ENCODE measurements around the gene DEFB125. TPM values are rescaled to one million over a fixed set of nuclear protein-coding genes. Genes with fewer than 3 reads are reported as not detected.

DEFB125 gene
- polyA plus RNA-seq, 3 donors, result not detected

- Histone ChIP-seq H2AFZ (ENCODE audit: insufficient read depth, low read depth, low read length, poor library complexity, severe bottlenecking) (no peak overlapping the region), H3K4me1 (ENCODE audit: control insufficient read depth in 1 of 2, insufficient read depth in 2 of 2, low read length in 2 of 2) (no peaks in the 10 kb centered on the region), H3K27ac (ENCODE audit: low read depth in 1 of 2, low read length in 2 of 2) (no peak overlapping the region), H3K79me2 (ENCODE audit: insufficient read depth, low read length) (no peaks in the 10 kb centered on the region), H4K20me1 (ENCODE audit: insufficient read depth, low read length) (no peaks in the 10 kb centered on the region), H3K4me2 (replicated peaks; ENCODE audit: extremely low read depth, low read length, poor library complexity, severe bottlenecking) (no peak overlapping the region), H3K4me3 (replicated peaks in 1 of 3; ENCODE audit: low read depth in 2 of 3, low read length in 3 of 3) (no peak overlapping the region), H3K27me3 (ENCODE audit: control insufficient read depth in 2 of 2, insufficient read depth in 2 of 2, low read length in 2 of 2) (peaks cover 9 to 14% of the 10 kb centered on the region in 2 donors), H3K9me3 (replicated peaks in 1 of 2; ENCODE audit: control insufficient read depth in 1 of 2, insufficient read depth in 1 of 2, low read length in 2 of 2) (peaks cover 8 to 12% of the 10 kb centered on the region in 2 donors), H3K9ac (ENCODE audit: insufficient read depth, low read length, poor library complexity, severe bottlenecking) (no peak overlapping the region), H3K36me3 (replicated peaks in 1 of 2; ENCODE audit: control insufficient read depth in 1 of 2, insufficient read depth in 2 of 2, low read length in 2 of 2) (no peaks in the 10 kb centered on the region)
- no peak for DNase-seq
- Mint-ChIP-seq H3K4me1 (no peaks in the 10 kb centered on the region), H3K36me3 (no peaks in the 10 kb centered on the region), H3K27me3 (ENCODE audit: low read depth in 3 of 3) (peaks cover 7 to 48% (median 15%) of the 10 kb centered on the region in 3 donors), H3K9me3 (peaks cover 4 to 18% (median 11%) of the 10 kb centered on the region in 7 donors), H3K27ac (no peak overlapping the region), H3K4me3 (no peak overlapping the region)
- TF ChIP-seq, protein P1, sequence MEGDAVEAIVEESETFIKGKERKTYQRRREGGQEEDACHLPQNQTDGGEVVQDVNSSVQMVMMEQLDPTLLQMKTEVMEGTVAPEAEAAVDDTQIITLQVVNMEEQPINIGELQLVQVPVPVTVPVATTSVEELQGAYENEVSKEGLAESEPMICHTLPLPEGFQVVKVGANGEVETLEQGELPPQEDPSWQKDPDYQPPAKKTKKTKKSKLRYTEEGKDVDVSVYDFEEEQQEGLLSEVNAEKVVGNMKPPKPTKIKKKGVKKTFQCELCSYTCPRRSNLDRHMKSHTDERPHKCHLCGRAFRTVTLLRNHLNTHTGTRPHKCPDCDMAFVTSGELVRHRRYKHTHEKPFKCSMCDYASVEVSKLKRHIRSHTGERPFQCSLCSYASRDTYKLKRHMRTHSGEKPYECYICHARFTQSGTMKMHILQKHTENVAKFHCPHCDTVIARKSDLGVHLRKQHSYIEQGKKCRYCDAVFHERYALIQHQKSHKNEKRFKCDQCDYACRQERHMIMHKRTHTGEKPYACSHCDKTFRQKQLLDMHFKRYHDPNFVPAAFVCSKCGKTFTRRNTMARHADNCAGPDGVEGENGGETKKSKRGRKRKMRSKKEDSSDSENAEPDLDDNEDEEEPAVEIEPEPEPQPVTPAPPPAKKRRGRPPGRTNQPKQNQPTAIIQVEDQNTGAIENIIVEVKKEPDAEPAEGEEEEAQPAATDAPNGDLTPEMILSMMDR (IDR thresholded peaks at IDR 0.05), result no peak
- intact Hi-C loops (cut with micrococcal nuclease), result no loop called here
Measured at GRCh38 chr20:90651-91050, 3.2 kb downstream of the DEFB125 start.

GRCh38 chr20:93641-94040, 6.2 kb downstream of the DEFB125 start:
- Histone ChIP-seq H3K36me3 (replicated peaks in 1 of 2; ENCODE audit: control insufficient read depth in 1 of 2, insufficient read depth in 2 of 2, low read length in 2 of 2) (no peaks in the 10 kb centered on the region), H3K9ac (ENCODE audit: insufficient read depth, low read length, poor library complexity, severe bottlenecking) (no peak overlapping the region), H3K4me2 (replicated peaks; ENCODE audit: extremely low read depth, low read length, poor library complexity, severe bottlenecking) (no peak overlapping the region), H3K4me3 (replicated peaks in 1 of 3; ENCODE audit: low read depth in 2 of 3, low read length in 3 of 3) (no peak overlapping the region), H3K27me3 (ENCODE audit: control insufficient read depth in 2 of 2, insufficient read depth in 2 of 2, low read length in 2 of 2) (peaks cover 2 to 9% of the 10 kb centered on the region in 2 donors), H4K20me1 (ENCODE audit: insufficient read depth, low read length) (no peaks in the 10 kb centered on the region), H3K27ac (ENCODE audit: low read depth in 1 of 2, low read length in 2 of 2) (no peak overlapping the region), H2AFZ (ENCODE audit: insufficient read depth, low read depth, low read length, poor library complexity, severe bottlenecking) (no peak overlapping the region), H3K4me1 (ENCODE audit: control insufficient read depth in 1 of 2, insufficient read depth in 2 of 2, low read length in 2 of 2) (no peaks in the 10 kb centered on the region), H3K79me2 (ENCODE audit: insufficient read depth, low read length) (no peaks in the 10 kb centered on the region), H3K9me3 (replicated peaks in 1 of 2; ENCODE audit: control insufficient read depth in 1 of 2, insufficient read depth in 1 of 2, low read length in 2 of 2) (peaks cover 11 to 21% of the 10 kb centered on the region in 2 donors)
- H3K4me1 Mint-ChIP-seq, result no peaks in the 10 kb centered on the region
- H3K36me3 Mint-ChIP-seq, result no peaks in the 10 kb centered on the region
- TF ChIP-seq, protein P1 (IDR thresholded peaks at IDR 0.05), result no peak
- H3K9me3 Mint-ChIP-seq, result peaks cover 11 to 28% (median 19%) of the 10 kb centered on the region in 7 donors
- peaks cover 7 to 37% (median 13%) of the 10 kb centered on the region in 3 donors for H3K27me3 Mint-ChIP-seq (ENCODE audit: low read depth in 3 of 3)
- intact Hi-C loops (cut with micrococcal nuclease), result no loop called here
- H3K27ac Mint-ChIP-seq, result no peak overlapping the region
- no peak overlapping the region for H3K4me3 Mint-ChIP-seq
- DNase-seq, result no peak

All from CD14-positive monocyte (primary cell).